ENCODE results near the gene AHCYL2. TPM values are rescaled to one million over a fixed set of nuclear protein-coding genes. Genes with fewer than 3 reads are reported as not detected.

Gene AHCYL2
- total RNA-seq, 1 experiment from 2014 or later: 17.0 TPM

GRCh38 chr7:129394982-129395914 is 170.4 kb downstream of the AHCYL2 start (continued):
- TF ChIP-seq ZBTB33 (IDR thresholded peaks at IDR 0.05; ENCODE audit: extremely low read depth, insufficient replicate concordance, low read length) (no peak), ELF1 (IDR thresholded peaks at IDR 0.05; ENCODE audit: borderline replicate concordance, low read depth) (no peak), EZH2phosphoT487 (IDR thresholded peaks at IDR 0.05; ENCODE audit: borderline replicate concordance) (no peak), POLR2A (IDR thresholded peaks at IDR 0.05; ENCODE audit: borderline replicate concordance, extremely low read depth, insufficient read depth, insufficient read length) (no peak), POLR2AphosphoS5 (IDR thresholded peaks at IDR 0.05; ENCODE audit: low read depth, low read length) (no peak)
- TF ChIP-seq, protein P1, sequence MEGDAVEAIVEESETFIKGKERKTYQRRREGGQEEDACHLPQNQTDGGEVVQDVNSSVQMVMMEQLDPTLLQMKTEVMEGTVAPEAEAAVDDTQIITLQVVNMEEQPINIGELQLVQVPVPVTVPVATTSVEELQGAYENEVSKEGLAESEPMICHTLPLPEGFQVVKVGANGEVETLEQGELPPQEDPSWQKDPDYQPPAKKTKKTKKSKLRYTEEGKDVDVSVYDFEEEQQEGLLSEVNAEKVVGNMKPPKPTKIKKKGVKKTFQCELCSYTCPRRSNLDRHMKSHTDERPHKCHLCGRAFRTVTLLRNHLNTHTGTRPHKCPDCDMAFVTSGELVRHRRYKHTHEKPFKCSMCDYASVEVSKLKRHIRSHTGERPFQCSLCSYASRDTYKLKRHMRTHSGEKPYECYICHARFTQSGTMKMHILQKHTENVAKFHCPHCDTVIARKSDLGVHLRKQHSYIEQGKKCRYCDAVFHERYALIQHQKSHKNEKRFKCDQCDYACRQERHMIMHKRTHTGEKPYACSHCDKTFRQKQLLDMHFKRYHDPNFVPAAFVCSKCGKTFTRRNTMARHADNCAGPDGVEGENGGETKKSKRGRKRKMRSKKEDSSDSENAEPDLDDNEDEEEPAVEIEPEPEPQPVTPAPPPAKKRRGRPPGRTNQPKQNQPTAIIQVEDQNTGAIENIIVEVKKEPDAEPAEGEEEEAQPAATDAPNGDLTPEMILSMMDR (IDR thresholded peaks at IDR 0.05 in 2 of 3, conservative IDR thresholded peaks at IDR 0.05 in 1 of 3; ENCODE audit: borderline replicate concordance in 1 of 3, insufficient read depth in 1 of 3, low read depth in 2 of 3, low read length in 2 of 3): no peak
- TF ChIP-seq, protein P2, sequence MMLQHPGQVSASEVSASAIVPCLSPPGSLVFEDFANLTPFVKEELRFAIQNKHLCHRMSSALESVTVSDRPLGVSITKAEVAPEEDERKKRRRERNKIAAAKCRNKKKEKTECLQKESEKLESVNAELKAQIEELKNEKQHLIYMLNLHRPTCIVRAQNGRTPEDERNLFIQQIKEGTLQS (IDR thresholded peaks at IDR 0.05): no peak
- TF ChIP-seq, protein P3, sequence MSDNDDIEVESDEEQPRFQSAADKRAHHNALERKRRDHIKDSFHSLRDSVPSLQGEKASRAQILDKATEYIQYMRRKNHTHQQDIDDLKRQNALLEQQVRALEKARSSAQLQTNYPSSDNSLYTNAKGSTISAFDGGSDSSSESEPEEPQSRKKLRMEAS (IDR thresholded peaks at IDR 0.05): no peak

All from HCT116 (cell line).